ENCODE results near the gene MAP4K3. TPM values are rescaled to one million over a fixed set of nuclear protein-coding genes. Genes with fewer than 3 reads are reported as not detected.
A peak's percentile ranks its signal among the peaks of the same experiment; 100 is the strongest.

MAP4K3 gene
- total and polyA plus RNA-seq, 12 donors, result 8.1 to 49.0 (median 40.2) TPM

- TF ChIP-seq CTCF (IDR thresholded peaks at IDR 0.05), result peak; percentile 30 to 83 (median 66)
- peaks cover 0 to 8% (median 0%) of the 10 kb centered on the region in 11 donors for H3K9me3 ChIP-seq
- peak overlapping the region; percentile 28 to 73 (median 59) for H3K27ac ChIP-seq
- H3K4me3 ChIP-seq, result no peak overlapping the region
- no peaks in the 10 kb centered on the region for H3K27me3 ChIP-seq
- ATAC-seq (peak; percentile 62 to 89 (median 80)), DNase-seq (peak in 1 of 2 donors; percentile 53)
- H3K36me3 ChIP-seq, result peaks cover 0 to 25% (median 0%) of the 10 kb centered on the region in 9 donors
- intact Hi-C loops (cut with DNase I), result loop anchor here in 9 of 10 donors (1.0 to 10.0 kb wide), 15 partner anchors 55 to 355 kb away; partner anchors contain the start of gene MAP4K3 (in 7 of the 9)
- H3K4me1 ChIP-seq, result peaks cover 2 to 68% (median 53%) of the 10 kb centered on the region in 9 donors
These were observed 57.2 kb downstream of the MAP4K3 start for GRCh38 chr2:39379643-39380524.

GRCh38 chr2:39378968-39379367, 58.1 kb downstream of the MAP4K3 start:
- Histone ChIP-seq H3K4me3 (no peak overlapping the region), H3K4me1 (peaks cover 2 to 68% (median 53%) of the 10 kb centered on the region in 9 donors), H3K9me3 (peaks cover 0 to 8% (median 0%) of the 10 kb centered on the region in 11 donors), H3K27me3 (no peaks in the 10 kb centered on the region), H3K27ac (peak overlapping the region in 6 of 10 donors; percentile 11 to 73 (median 59)), H3K36me3 (peaks cover 0 to 29% (median 0%) of the 10 kb centered on the region in 9 donors)
- intact Hi-C loops (cut with DNase I), result loop anchor here in 8 of 10 donors (1.0 to 10.0 kb wide), 11 partner anchors 58 to 356 kb away; partner anchors contain the start of gene MAP4K3 (in 3 of the 8)
- 18 to 25% methylated on average over 1 of the region's 1 CpG for WGBS, 2 donors
- DNase-seq, result no peak
- peak in 1 of 8 donors; percentile 15 for ATAC-seq
- no peak for TF ChIP-seq CTCF (IDR thresholded peaks at IDR 0.05)

- no peaks in the 10 kb centered on the region for H3K27me3 ChIP-seq
- intact Hi-C loops (cut with DNase I), result loop anchor here in 7 of 10 donors (5.0 to 10.0 kb wide), 7 partner anchors 60 to 357 kb away; partner anchors contain the start of gene MAP4K3 (in 1 of the 7)
- peaks cover 0 to 42% (median 0%) of the 10 kb centered on the region in 9 donors for H3K36me3 ChIP-seq
- no peak for TF ChIP-seq CTCF (IDR thresholded peaks at IDR 0.05)
- H3K27ac ChIP-seq, result peak overlapping the region in 6 of 10 donors; percentile 1 to 58 (median 44)
- H3K4me3 ChIP-seq, result no peak overlapping the region
- ATAC-seq, result peak in 4 of 8 donors; percentile 26 to 31 (median 28)
- peaks cover 2 to 61% (median 52%) of the 10 kb centered on the region in 9 donors for H3K4me1 ChIP-seq
- no peak for DNase-seq
- 47 to 58% methylated on average over 2 of the region's 2 CpGs for WGBS, 2 donors
- H3K9me3 ChIP-seq, result peaks cover 0 to 15% (median under 1%) of the 10 kb centered on the region in 11 donors
These were observed 59.7 kb downstream of the MAP4K3 start for GRCh38 chr2:39377226-39377939.

GRCh38 chr2:39375917-39376316, 61.2 kb downstream of the MAP4K3 start:
- DNase-seq, result no peak
- no peak overlapping the region for H3K27ac ChIP-seq
- no peak for TF ChIP-seq CTCF (IDR thresholded peaks at IDR 0.05)
- H3K4me1 ChIP-seq, result peaks cover 2 to 47% (median 38%) of the 10 kb centered on the region in 9 donors
- peaks cover 0 to 51% (median 0%) of the 10 kb centered on the region in 9 donors for H3K36me3 ChIP-seq
- WGBS, 2 donors, result 88 to 90% methylated on average over 2 of the region's 2 CpGs
- intact Hi-C loops (cut with DNase I), result loop anchor here in 7 of 10 donors (5.0 to 10.0 kb wide), 7 partner anchors 61 to 359 kb away; partner anchors contain the start of gene MAP4K3 (in 1 of the 7)
- ATAC-seq, result no peak
- no peaks in the 10 kb centered on the region for H3K27me3 ChIP-seq
- H3K9me3 ChIP-seq, result peaks cover 0 to 20% (median 4%) of the 10 kb centered on the region in 11 donors
- no peak overlapping the region for H3K4me3 ChIP-seq
